Measurements from ENCODE around the gene NKX6-2. TPM values are rescaled to one million over a fixed set of nuclear protein-coding genes. Genes with fewer than 3 reads are reported as not detected.
A peak's percentile ranks its signal among the peaks of the same experiment; 100 is the strongest.

Gene NKX6-2
- total and polyA plus RNA-seq, 2 experiments from 2014 or later: 0.24 to 9.3 TPM

DNA sequence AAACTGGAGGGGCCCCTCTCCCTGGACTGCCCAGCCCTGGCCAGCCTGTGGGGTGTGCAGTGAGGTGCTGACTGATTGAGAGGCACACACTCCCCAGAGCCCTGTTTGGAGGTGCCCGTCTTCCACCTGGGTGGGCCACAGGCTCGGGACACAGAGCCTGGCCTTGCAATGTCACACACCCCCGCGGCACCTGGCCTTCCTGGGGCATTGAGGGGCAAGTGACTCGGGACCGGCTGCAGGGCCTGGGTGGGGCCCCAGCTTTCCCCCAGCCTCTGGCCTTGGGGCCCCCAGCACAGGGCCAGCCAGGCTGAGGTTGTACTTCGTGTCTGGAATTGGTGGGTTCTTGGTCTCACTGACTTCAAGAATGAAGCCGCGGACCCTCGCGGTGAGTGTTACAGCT is 13.9 kb upstream of the NKX6-2 start (continued):
- TF ChIP-seq EZH2 (IDR thresholded peaks at IDR 0.05; ENCODE audit: low read depth, unreplicated experiment): no peak
- TF ChIP-seq ZNF331 (CRISPR knock-in tag; IDR thresholded peaks at IDR 0.05; ENCODE audit: low read depth): no peak
- no peak for TF ChIP-seq POLR2AphosphoS5 (IDR thresholded peaks at IDR 0.05; ENCODE audit: low read depth)
- TF ChIP-seq, protein P1, sequence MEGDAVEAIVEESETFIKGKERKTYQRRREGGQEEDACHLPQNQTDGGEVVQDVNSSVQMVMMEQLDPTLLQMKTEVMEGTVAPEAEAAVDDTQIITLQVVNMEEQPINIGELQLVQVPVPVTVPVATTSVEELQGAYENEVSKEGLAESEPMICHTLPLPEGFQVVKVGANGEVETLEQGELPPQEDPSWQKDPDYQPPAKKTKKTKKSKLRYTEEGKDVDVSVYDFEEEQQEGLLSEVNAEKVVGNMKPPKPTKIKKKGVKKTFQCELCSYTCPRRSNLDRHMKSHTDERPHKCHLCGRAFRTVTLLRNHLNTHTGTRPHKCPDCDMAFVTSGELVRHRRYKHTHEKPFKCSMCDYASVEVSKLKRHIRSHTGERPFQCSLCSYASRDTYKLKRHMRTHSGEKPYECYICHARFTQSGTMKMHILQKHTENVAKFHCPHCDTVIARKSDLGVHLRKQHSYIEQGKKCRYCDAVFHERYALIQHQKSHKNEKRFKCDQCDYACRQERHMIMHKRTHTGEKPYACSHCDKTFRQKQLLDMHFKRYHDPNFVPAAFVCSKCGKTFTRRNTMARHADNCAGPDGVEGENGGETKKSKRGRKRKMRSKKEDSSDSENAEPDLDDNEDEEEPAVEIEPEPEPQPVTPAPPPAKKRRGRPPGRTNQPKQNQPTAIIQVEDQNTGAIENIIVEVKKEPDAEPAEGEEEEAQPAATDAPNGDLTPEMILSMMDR (conservative IDR thresholded peaks at IDR 0.05; ENCODE audit: low read depth in 2 of 2): no peak
- TF ChIP-seq NANOG (IDR thresholded peaks at IDR 0.05; ENCODE audit: borderline replicate concordance): no peak
- TF ChIP-seq STAT1 (IDR thresholded peaks at IDR 0.05; ENCODE audit: unreplicated experiment): no peak
- TF ChIP-seq JUNB (IDR thresholded peaks at IDR 0.05; ENCODE audit: unreplicated experiment): no peak
- TF ChIP-seq ZNF114 (CRISPR knock-in tag; IDR thresholded peaks at IDR 0.05): no peak
- TF ChIP-seq, protein P2, sequence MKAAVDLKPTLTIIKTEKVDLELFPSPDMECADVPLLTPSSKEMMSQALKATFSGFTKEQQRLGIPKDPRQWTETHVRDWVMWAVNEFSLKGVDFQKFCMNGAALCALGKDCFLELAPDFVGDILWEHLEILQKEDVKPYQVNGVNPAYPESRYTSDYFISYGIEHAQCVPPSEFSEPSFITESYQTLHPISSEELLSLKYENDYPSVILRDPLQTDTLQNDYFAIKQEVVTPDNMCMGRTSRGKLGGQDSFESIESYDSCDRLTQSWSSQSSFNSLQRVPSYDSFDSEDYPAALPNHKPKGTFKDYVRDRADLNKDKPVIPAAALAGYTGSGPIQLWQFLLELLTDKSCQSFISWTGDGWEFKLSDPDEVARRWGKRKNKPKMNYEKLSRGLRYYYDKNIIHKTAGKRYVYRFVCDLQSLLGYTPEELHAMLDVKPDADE (IDR thresholded peaks at IDR 0.05): no peak
- no peak for TF ChIP-seq EZH2phosphoT487 (IDR thresholded peaks at IDR 0.05; ENCODE audit: unreplicated experiment)
- TF ChIP-seq, protein P3, sequence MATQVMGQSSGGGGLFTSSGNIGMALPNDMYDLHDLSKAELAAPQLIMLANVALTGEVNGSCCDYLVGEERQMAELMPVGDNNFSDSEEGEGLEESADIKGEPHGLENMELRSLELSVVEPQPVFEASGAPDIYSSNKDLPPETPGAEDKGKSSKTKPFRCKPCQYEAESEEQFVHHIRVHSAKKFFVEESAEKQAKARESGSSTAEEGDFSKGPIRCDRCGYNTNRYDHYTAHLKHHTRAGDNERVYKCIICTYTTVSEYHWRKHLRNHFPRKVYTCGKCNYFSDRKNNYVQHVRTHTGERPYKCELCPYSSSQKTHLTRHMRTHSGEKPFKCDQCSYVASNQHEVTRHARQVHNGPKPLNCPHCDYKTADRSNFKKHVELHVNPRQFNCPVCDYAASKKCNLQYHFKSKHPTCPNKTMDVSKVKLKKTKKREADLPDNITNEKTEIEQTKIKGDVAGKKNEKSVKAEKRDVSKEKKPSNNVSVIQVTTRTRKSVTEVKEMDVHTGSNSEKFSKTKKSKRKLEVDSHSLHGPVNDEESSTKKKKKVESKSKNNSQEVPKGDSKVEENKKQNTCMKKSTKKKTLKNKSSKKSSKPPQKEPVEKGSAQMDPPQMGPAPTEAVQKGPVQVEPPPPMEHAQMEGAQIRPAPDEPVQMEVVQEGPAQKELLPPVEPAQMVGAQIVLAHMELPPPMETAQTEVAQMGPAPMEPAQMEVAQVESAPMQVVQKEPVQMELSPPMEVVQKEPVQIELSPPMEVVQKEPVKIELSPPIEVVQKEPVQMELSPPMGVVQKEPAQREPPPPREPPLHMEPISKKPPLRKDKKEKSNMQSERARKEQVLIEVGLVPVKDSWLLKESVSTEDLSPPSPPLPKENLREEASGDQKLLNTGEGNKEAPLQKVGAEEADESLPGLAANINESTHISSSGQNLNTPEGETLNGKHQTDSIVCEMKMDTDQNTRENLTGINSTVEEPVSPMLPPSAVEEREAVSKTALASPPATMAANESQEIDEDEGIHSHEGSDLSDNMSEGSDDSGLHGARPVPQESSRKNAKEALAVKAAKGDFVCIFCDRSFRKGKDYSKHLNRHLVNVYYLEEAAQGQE (IDR thresholded peaks at IDR 0.05; ENCODE audit: unreplicated experiment): no peak

DNA sequence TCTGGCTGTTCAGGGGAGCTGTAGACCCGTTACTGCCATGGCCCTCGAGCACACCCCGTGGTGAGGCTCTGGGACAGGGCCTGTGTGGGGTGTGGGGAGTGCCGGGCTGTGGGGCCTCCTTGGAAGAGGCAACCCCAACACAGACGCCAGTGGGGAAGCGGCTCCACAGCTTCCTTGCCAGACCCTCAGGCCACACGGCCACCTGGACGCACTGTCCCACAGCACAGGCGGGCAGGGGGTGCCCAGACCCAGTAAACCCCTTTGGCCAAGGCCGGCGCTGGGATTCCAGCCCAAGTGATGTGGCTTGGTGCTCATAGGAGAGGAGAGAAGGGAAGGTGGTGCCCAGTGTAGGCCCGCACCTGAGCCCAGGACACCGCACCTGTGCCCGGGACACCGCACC is 12.9 kb upstream of the NKX6-2 start:
- Histone ChIP-seq H3K27ac (ENCODE audit: low read depth) (no peak overlapping the region), H3F3A (replicated peaks; ENCODE audit: low read depth) (no peaks in the 10 kb centered on the region), H3K79me2 (replicated peaks; ENCODE audit: insufficient read depth) (no peaks in the 10 kb centered on the region), H3K4me2 (no peak overlapping the region), H2AFZ (no peak overlapping the region), H3K36me3 (ENCODE audit: insufficient read depth) (no peaks in the 10 kb centered on the region), H3K27me3 (ENCODE audit: insufficient read depth) (no peaks in the 10 kb centered on the region), H4K20me1 (replicated peaks; ENCODE audit: insufficient read depth) (no peaks in the 10 kb centered on the region), H3K4me3 (no peak overlapping the region), H3K4me1 (ENCODE audit: insufficient read depth) (no peaks in the 10 kb centered on the region), H3K9me2 (ENCODE audit: insufficient read depth) (no peaks in the 10 kb centered on the region)
- DNase-seq (ENCODE audit: low spot score) (no peak), ATAC-seq (peak; percentile 22; the same call in 2 of the 3 replicates)
- H3K4me3 Mint-ChIP-seq: no peak overlapping the region
- no peak overlapping the region for H3K27ac Mint-ChIP-seq
- H3K9me3 Mint-ChIP-seq: 0 out of 3 replicates have a peak, but pooled peaks cover 3% of the 10 kb centered on the region
- H3K4me1 Mint-ChIP-seq: no peaks in the 10 kb centered on the region
- H3K27me3 Mint-ChIP-seq (ENCODE audit: insufficient read depth, low read depth, poor library complexity): peaks cover 8% of the 10 kb centered on the region
- H3K36me3 Mint-ChIP-seq (ENCODE audit: low read depth): no peaks in the 10 kb centered on the region; the same call in 2 of the 3 replicates
- TF ChIP-seq POLR2AphosphoS5 (IDR thresholded peaks at IDR 0.05; ENCODE audit: low read depth) (no peak), JUNB (IDR thresholded peaks at IDR 0.05; ENCODE audit: unreplicated experiment) (no peak), STAT1 (IDR thresholded peaks at IDR 0.05; ENCODE audit: unreplicated experiment) (no peak), ZNF114 (CRISPR knock-in tag; IDR thresholded peaks at IDR 0.05) (no peak), NANOG (IDR thresholded peaks at IDR 0.05; ENCODE audit: borderline replicate concordance) (no peak), EZH2phosphoT487 (IDR thresholded peaks at IDR 0.05; ENCODE audit: unreplicated experiment) (no peak), EZH2 (IDR thresholded peaks at IDR 0.05; ENCODE audit: low read depth, unreplicated experiment) (no peak), ZNF331 (CRISPR knock-in tag; IDR thresholded peaks at IDR 0.05; ENCODE audit: low read depth) (no peak)
- TF ChIP-seq, protein P2 (IDR thresholded peaks at IDR 0.05): no peak
